B cell (primary cell): ENCODE measurements around the gene WDR73.

Experiments used
- CTCF ChIP-seq: fragments of 200-600 bp; IDR thresholded peaks from one replicate; pipeline ENCODE4 v1.8.0; 2022; ENCODE audit warnings: antibody characterized with exemption, mild to moderate bottlenecking
- EZH2 ChIP-seq: IDR thresholded peaks from 2 replicates; pipeline ENCODE4 v1.6.1; 2012; ENCODE audit warnings: borderline replicate concordance, low read depth, mild to moderate bottlenecking, moderate library complexity, low read length; ENCODE audit not compliant: insufficient read depth, poor library complexity, severe bottlenecking

- no peak for TF ChIP-seq EZH2
- no peak for TF ChIP-seq CTCF
Observed at GRCh38 chr15:84606653-84607120, 47.4 kb downstream of the WDR73 start.
